ENCODE measurements around the gene DLD. TPM values are rescaled to one million over a fixed set of nuclear protein-coding genes. Genes with fewer than 3 reads are reported as not detected.
"Not testable (repeated sequence)": the region's sequence is repeated elsewhere in the genome, so short reads cannot be mapped to it uniquely, and the experiment has no call there.

The DLD gene
- total and polyA plus RNA-seq, 12 donors = 21.6 to 616 (median 149) TPM

- intact Hi-C loops (cut with DNase I) = no loop called here
- H3K27ac ChIP-seq = peak overlapping the region in 2 of 5 donors; percentile 27 to 49
- H3K4me1 ChIP-seq (replicated peaks in 1 of 2) = peaks cover 29 to 62% of the 10 kb centered on the region in 2 donors
- H3K36me3 ChIP-seq (replicated peaks in 1 of 2) = peaks cover 0 to 7% of the 10 kb centered on the region in 2 donors
- TF ChIP-seq POLR2A (IDR thresholded peaks at IDR 0.05) (no peak), CTCF (IDR thresholded peaks at IDR 0.05) (no peak)
- H3K4me3 ChIP-seq = no peak overlapping the region
- WGBS, 4 donors = 80 to 84% (median 82%) methylated on average over 9 to 10 of the region's 10 CpGs
- no peaks in the 10 kb centered on the region for H3K9me3 ChIP-seq (replicated peaks in 1 of 3)
- no peaks in the 10 kb centered on the region for H3K27me3 ChIP-seq
- DNase-seq = no peak
These were observed 62.4 kb downstream of the DLD start for GRCh38 chr7:107953265-107953923.

- H3K4me1 ChIP-seq (replicated peaks in 1 of 2) = peaks cover 25 to 61% of the 10 kb centered on the region in 2 donors
- H3K9me3 ChIP-seq (replicated peaks in 1 of 3) = no peaks in the 10 kb centered on the region
- H3K4me3 ChIP-seq = no peak overlapping the region
- 80 to 90% (median 83%) methylated on average over 2 of the region's 2 CpGs for WGBS, 4 donors
- intact Hi-C loops (cut with DNase I) = no loop called here
- peak overlapping the region in 1 of 5 donors; percentile 24 for H3K27ac ChIP-seq
- peaks cover 0 to 7% of the 10 kb centered on the region in 2 donors for H3K36me3 ChIP-seq (replicated peaks in 1 of 2)
- H3K27me3 ChIP-seq = no peaks in the 10 kb centered on the region
- TF ChIP-seq CTCF (IDR thresholded peaks at IDR 0.05) (no peak), POLR2A (IDR thresholded peaks at IDR 0.05) (no peak)
- DNase-seq = no peak
These were observed 62.9 kb downstream of the DLD start for GRCh38 chr7:107953924-107954303.

- TF ChIP-seq CTCF (IDR thresholded peaks at IDR 0.05) (no peak), POLR2A (IDR thresholded peaks at IDR 0.05) (no peak)
- WGBS, 4 donors = 81 to 92% (median 88%) methylated on average over 5 of the region's 5 CpGs
- Histone ChIP-seq H3K36me3 (replicated peaks in 1 of 2) (peaks cover 0 to 11% of the 10 kb centered on the region in 2 donors), H3K27ac (no peak overlapping the region), H3K4me1 (replicated peaks in 1 of 2) (peaks cover 13 to 49% of the 10 kb centered on the region in 2 donors), H3K9me3 (replicated peaks in 1 of 3) (no peaks in the 10 kb centered on the region), H3K27me3 (no peaks in the 10 kb centered on the region), H3K4me3 (no peak overlapping the region)
- no peak for DNase-seq
- intact Hi-C loops (cut with DNase I) = no loop called here
These were observed 64.4 kb downstream of the DLD start for GRCh38 chr7:107955394-107955793.

GRCh38 chr7:107956950-107957349 lies 66.0 kb downstream of the DLD start:
- WGBS, 4 donors = 93 to 100% (median 96%) methylated on average over 3 to 4 of the region's 4 CpGs
- Histone ChIP-seq H3K36me3 (replicated peaks in 1 of 2) (peaks cover 0 to 19% of the 10 kb centered on the region in 2 donors), H3K4me1 (replicated peaks in 1 of 2) (peaks cover 13 to 36% of the 10 kb centered on the region in 2 donors), H3K27ac (peak overlapping the region in 2 of 5 donors; percentile 62 to 81)
- H3K27me3 ChIP-seq; DNase-seq; H3K4me3 ChIP-seq; intact Hi-C loops (cut with DNase I); H3K9me3 ChIP-seq (replicated peaks in 1 of 3): not testable (repeated sequence)

- Histone ChIP-seq H3K4me3 (no peak overlapping the region), H3K36me3 (replicated peaks in 1 of 2) (peaks cover 0 to 19% of the 10 kb centered on the region in 2 donors), H3K9me3 (replicated peaks in 1 of 3) (no peaks in the 10 kb centered on the region), H3K27me3 (no peaks in the 10 kb centered on the region), H3K27ac (peak overlapping the region in 2 of 5 donors; percentile 62 to 81), H3K4me1 (replicated peaks in 1 of 2) (peaks cover 11 to 31% of the 10 kb centered on the region in 2 donors)
- intact Hi-C loops (cut with DNase I) = no loop called here
- WGBS, 4 donors = 25 to 50% (median 40%) methylated on average over 2 of the region's 2 CpGs
- TF ChIP-seq CTCF (IDR thresholded peaks at IDR 0.05) = no peak
- TF ChIP-seq POLR2A (IDR thresholded peaks at IDR 0.05) = no peak
- peak in 1 of 7 donors; percentile 32 for DNase-seq
These were observed 66.5 kb downstream of the DLD start for GRCh38 chr7:107957436-107957835.
